HG02642 (cell line): ENCODE results near the gene LRIT3.

Experiments
- ATAC-seq: cut with Tn5 transposase; IDR thresholded peaks from one replicate; pipeline ENCODE4 v1.9.1; 2021; ENCODE audit warnings: mild to moderate bottlenecking; ENCODE audit not compliant: unreplicated experiment, poor library complexity

LRIT3 gene, protein sequence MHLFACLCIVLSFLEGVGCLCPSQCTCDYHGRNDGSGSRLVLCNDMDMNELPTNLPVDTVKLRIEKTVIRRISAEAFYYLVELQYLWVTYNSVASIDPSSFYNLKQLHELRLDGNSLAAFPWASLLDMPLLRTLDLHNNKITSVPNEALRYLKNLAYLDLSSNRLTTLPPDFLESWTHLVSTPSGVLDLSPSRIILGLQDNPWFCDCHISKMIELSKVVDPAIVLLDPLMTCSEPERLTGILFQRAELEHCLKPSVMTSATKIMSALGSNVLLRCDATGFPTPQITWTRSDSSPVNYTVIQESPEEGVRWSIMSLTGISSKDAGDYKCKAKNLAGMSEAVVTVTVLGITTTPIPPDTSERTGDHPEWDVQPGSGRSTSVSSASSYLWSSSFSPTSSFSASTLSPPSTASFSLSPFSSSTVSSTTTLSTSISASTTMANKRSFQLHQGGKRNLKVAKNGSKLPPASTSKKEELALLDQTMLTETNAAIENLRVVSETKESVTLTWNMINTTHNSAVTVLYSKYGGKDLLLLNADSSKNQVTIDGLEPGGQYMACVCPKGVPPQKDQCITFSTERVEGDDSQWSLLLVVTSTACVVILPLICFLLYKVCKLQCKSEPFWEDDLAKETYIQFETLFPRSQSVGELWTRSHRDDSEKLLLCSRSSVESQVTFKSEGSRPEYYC

DNA sequence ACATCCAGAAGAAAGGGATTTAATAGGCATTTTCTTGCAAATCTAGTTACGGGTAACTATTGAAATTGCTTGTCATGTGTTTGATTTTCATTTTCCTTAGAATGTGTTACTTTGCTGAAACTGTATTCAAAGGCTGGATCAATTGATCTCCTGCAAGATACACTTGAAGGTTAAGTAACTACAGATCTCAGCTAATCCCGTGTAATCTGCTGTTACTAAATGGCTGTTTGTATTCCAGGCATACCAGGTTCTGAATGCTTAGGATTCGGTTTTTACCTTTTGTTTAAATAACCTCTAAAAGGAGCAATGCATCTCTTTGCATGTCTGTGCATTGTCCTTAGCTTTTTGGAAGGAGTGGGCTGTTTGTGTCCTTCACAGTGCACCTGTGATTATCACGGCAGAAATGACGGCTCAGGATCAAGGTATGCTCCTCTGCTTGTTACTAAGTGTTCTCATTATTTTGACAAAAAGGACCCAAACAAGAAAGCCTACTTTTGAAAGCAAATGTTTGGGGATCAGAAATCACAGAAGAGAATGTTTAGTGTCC lies at the start of gene LRIT3:
TSS of gene LRIT3 (plus strand) at position 212 of the 547 bp plus-strand sequence. CDS start at position 307, 95 bp downstream.
- no peak for ATAC-seq

DNA sequence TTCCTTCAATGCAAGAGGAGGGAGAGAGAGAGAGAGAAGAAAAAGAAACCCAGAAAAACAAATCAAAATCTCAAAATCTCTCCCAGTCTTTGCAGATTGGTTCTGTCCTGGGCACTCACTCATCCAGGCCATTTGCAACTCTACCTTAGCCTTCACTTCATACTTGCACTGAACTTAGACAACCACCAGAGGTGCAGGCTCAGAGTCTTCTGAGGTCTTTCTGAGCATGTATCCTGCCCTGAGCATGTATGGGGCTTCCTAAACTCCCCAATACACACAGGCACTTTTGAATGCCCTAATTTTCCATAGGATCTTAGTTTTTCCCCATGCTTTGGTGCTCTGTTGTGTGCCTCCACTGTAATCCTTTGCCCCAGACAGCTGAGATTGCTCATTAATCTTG lies 49.0 kb upstream of the LRIT3 start:
- ATAC-seq: peak; percentile 54

DNA sequence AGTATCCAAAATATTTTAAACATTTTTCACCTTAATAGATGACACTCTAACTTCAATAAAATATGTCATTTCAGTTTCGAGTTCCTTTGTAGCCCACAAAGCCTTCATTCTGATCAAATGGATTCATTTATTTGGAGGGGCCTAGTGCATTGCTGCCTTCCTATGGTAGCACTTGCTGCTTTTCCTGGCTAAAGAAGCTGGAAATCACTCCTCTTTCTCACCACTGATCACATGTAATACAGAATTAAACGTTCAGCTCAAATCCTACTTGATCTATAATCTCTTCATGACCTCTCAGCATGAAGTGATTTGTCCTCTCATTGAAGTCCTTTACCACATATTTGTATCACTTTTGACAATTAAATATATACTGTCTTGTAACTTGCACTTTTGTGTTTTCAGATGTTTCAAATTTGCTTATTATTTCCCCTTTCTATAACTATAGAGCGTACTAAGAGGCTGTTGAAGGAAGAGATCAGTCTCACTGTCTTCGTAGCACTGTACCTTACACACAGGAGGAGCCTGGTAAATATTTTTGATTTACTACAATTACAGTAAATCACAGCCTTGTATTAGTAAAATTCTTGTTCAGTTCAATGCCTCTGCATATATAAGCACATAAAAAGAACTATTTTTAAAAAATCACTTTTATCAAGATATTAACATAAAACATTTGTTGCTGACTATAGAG lies 46.7 kb upstream of the LRIT3 start:
- no peak for ATAC-seq

DNA sequence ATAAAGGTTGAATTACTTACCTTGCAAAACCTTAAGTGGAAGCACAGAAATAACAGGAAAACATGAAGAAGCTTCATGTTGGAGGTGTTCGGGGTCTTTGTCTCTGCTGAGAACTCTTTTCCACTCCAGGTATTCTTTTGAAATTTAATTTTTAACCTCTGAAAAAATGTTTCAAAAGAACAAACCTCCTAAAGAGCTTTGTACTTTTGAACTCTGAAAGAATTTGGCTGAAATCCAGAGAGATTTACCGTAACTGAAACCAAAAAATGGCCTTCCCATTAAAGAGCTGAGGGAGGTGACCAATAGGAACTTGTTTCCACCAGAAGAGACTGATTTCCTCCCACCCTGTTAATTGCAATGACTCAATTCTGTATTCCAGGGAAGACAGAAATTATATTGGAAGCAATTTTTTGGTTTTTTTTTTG lies 46.0 kb upstream of the LRIT3 start, which contains the start of gene CFI:
TSS of gene CFI (minus strand) at position 105 of the 425 bp plus-strand sequence. CDS start at position 77, 28 bp downstream.
- no peak for ATAC-seq

DNA sequence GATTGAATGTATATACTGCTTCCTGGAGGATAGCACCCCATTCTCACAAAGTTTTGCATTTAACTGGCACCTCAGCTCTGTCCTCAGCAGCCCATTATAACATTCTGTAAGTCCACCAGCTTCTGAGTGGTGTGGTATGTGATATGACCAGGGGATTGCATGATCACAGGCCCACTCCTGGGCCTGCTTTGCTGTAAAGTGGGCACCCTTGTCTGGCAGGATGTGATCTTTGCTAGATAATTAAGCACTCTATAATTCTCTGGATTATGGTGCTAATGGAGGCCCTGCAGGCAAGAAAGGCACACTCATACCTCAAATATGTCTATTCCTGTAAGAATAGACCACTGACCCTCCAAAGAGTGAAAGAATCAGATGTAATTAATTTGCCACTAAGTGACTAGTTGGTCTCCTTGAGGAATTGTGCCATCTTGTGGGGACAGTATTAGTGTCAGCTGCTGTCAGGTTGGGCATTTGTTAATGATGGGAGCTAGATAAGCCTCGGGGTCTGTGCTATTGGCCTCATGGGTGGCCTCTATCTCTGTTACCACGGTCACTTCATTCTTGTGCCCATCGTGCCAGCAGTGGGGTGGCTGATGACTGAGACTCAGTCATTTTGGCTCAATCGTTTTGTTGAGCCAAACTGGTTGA lies 43.9 kb upstream of the LRIT3 start:
- peak; percentile 69 for ATAC-seq

DNA sequence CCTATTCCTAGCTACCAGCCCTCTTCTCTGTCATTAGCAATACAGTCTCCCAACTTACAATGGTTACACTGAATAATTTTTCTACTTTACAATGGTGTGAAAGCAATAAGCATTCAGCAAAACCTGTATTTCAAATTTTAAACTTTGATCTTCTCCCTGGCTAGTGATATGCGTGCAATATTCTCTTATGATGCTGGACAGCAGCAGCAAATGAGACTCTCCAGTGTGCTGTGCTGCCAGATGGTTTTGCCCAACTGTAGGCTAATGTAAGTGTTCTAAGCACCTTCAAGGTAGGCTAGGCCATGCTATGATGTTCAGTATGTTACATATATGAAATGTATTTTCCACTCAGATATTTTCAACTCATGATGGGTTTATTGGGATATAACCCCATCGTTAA lies 38.3 kb upstream of the LRIT3 start:
- ATAC-seq: no peak

DNA sequence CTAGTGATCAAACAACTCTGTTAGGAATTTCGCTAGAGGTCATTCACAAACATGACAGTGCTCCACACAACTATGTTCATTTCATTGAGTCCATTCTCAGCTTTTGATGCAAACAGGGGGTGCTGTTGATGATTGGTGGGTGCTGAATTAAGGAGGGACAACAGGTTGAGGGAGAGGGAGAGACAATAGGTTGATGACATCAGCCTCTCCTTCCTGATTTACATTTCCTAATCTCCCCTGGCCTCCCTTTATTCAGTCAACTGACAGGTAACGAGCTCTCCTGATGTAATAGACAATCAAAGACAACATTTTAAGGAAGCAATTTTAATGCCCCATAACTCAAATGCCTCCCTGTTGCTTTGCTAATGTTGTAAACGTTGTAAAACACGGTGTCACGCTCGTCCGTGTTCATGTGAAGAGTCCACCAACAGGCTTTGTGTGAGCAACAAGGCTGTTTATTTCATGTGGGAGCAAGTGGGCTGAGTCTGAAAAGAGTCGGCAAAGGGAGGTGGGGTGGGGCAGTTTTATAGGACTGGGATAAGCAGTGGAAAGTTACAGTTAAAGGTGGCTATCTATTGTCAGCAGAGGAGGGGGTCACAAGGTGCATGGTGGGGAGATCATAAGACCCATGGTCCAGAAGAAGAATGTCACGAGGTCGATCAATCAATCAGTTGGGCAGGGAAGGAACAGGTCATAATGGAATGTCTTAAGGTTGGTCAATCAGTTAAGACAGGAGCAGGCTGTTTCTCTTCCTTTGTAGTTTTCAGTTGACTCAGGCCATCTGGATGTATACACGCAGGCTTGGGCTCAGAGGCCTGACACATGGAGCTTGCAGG lies 37.1 kb upstream of the LRIT3 start:
- no peak for ATAC-seq

DNA sequence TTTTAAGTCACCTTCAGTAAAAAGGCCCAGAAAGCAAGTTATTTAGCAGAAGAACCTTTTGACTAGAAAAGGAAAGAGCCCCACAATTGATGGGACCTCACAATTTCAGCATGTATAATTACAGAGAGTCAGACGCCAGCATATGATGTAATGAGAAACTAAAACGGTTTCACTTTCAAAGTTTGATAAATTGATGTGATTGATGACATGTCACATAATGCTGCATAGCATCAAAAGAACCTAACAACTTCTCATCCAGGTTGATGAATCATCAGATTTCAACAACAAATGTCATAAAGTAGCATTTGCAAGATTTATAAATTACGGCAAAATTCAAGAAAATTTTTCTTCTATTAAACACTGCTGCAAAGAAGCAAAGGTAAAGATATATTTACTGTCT lies 36.2 kb upstream of the LRIT3 start:
- ATAC-seq: no peak

DNA sequence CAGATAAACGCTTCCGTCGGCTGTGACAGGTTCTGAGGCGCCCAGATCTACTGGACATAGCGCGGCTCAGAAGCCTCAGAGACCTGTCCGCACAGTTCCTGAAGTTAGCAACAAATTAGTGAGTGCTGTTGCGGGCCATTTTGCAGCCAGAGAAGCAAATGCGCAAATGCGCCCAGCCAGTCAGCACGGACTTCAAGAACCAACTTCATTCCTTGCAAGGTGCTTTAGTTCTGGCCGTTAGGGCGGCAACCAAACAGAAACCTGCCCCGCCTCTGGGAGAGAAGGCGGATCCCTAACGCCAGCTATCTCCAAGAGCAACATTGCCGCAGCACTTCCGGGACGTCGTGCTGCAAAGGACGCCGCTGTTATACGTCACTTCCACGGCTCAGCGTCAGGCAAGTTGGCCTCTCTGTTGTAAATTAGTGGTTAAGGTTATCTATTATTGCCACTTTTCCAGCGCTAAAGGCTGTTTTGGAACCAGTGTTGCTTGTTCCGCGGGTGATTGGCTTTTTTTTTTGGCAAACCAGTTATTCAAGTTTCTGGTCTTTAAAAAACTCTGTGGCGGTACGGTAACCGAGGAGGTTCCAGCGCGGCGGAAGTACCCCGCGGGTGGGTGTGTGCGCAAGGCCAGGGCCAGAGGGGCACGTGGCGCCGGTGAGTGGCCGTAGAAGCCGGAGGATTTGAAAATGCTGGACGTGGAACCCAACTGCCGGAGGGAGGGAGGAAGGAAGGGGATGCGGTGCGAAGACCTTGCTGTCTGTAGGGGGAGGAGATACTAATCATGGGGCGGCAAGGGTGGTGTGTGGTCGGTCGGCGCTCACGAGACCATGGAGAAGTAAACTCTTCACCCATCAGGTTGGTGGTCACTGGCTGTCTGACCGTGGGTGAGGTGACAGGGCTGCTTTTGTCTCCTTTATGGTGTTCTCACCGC lies 32.5 kb upstream of the LRIT3 start, which contains the start of gene GAR1:
TSS of gene GAR1 (plus strand) at position 612 of the 931 bp plus-strand sequence. CDS start 403 bp downstream, outside the sequence.
- ATAC-seq: peak; percentile 100

DNA sequence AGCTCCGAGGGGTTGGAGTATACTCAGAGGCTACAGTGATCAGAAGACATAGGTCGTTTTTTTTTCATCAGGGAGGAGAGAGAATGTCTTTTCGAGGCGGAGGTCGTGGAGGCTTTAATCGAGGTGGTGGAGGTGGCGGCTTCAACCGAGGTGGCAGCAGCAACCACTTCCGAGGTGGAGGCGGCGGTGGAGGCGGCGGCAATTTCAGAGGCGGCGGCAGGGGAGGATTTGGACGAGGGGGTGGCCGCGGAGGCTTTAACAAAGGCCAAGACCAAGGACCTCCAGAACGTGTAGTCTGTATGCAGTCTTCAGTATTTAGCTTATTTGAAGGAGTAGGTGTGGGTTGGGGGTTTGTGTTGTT lies 31.8 kb upstream of the LRIT3 start:
- ATAC-seq: no peak

DNA sequence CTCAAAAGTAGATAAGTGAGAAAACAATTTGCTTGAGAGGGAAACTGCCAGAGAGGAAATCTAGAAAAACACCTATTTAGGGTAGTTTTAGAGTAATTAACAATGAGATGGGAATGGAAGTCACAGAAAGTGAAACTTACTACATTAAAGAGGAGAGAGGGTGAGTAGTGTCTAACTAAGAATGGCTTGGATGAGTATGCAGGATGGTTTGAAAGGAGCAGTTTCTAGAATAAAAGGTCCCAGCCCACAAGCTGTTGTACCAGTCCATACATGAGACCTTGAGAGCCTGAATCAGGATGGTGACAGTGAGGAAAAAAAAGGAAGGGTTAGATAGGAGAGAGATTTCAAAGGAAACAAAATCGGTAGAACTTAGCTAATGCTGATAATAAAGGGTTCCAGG lies 31.0 kb upstream of the LRIT3 start:
- no peak for ATAC-seq

DNA sequence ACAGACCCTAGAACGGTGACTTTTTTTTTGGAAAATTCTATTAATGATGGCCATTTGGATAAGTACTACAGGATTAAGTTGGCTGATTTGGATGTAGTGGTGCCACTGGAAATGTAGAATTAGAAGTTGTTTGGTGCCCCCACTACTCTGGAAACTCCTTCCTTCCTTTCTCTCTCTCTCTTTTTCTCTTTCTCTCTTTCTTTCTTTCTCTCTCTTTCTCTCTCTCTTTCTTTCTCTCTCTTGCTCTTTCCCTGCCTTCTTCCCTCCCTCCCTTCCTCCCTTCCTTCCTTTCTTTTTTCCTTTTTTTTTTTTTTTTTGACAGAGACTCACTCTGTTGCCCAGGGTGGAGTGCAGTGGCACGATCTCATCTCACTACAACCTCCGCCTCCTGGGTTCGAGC lies 29.6 kb upstream of the LRIT3 start:
- no peak for ATAC-seq

DNA sequence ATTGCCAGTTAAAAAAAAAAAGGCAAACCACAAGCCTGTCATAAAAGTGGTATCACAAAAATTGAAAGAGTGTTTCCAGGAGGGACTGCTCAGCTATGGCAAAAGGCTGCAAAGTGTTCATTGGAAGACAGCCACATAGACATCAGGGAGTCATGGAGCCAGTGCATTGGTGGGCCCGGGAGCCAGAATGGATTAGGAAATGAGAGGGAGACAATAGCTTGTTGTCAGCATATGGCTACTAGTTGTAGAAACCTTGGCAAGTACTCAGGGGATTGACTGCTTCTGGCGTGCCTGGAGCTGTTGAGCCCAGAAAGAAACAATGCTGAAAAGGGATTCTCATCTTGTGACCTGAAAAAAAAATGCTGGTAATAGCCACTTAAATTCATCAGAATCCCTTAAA lies 27.3 kb upstream of the LRIT3 start:
- ATAC-seq: no peak

DNA sequence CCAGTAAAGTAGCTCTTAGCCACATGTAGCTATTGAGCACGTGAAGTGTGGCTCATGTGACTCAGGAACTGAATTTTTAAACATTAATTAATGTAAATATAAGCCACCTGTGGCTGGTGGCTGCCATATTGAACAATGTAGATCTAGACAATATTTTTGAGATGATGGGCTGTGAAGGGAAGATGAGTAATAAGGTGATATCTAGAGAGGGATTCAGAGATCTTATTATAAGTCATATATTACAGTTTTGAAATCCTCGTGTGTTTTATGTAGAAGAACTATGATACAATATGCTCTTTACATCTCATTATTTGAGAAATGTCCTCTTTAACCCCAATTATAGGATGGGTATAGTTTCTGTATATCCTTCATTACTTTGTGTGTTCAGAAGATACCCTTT lies 26.7 kb upstream of the LRIT3 start:
- ATAC-seq: no peak

DNA sequence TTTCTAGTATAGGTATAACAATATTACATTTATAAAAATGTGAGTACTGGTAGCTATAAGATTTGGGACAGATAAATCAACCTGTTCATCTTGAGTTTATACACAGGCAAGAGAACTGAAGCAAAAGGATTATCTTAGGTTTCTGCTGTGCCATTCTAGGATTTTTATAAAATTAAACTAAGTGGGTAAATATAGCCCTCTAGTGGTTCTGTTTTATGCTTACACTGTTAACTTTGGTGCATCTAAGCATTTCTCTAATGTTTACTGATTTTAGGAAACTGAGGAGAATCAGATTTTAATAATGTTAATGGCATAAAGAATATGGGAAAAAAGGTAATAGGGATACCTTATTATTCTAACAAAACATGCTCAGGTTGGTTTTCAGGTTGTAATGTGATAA lies 21.2 kb upstream of the LRIT3 start:
- ATAC-seq: no peak

DNA sequence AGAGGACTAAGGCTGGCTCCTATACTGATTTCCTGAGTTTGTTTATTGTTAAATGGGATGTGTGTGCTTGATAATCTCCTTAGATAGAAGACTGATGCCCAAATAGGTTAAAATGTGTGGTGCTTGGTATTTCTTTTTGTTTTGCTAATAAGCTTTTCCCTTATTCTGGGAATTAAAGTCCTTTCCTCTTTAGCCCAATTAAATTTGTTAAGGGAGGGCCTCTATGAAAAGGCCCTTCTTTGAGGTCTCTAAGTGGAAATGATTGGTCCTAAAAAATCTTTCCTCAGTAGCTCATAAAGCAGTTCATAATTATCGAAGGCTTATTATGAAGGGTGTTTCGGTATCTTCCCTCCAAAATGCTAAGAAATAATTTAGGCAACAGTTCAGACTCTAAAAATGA lies 20.2 kb upstream of the LRIT3 start, which contains the start of gene RRH:
TSS of gene RRH (plus strand) at position 301 of the 400 bp plus-strand sequence. CDS start at position 357, 56 bp downstream.
- no peak for ATAC-seq

DNA sequence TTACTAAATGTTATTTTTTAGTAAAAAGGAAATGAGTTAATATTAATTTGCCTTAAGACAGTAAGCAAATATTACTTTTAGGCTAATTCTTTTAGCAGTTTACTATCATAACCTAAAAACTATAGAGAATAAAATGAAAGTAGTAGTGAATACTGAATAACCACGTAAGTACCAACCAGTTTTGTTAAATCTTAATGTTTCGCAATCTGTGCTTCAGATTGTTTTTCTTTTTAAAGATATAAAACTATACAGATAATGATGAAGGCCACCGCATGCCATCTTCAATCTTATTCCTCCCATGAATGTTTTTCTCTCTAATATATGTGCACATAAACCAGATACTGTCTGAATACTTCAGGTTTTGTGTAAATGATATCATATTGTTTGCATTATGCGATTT lies 14.2 kb upstream of the LRIT3 start:
- ATAC-seq: no peak

DNA sequence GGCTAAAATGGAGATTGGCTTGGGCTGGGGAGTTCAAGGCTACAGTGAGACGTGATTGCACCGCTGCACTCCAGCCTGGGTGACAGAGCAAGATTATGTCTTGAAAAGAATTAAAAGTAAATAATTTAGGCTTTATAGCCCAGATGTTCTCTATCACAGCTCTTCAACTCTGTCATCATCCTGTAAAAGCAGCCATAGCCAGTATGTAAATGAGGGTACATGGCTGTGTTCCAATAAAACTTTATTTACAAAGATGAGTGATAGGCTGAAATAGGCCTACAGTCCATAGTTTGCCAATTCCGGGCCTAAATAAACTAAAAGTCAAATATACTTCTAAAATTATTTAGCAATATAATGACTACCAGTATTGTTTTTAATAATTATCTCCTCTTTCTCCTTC lies 10.9 kb upstream of the LRIT3 start:
- no peak for ATAC-seq
